ENCODE measurements around the gene ARHGEF37. TPM values are rescaled to one million over a fixed set of nuclear protein-coding genes. Genes with fewer than 3 reads are reported as not detected.

Gene ARHGEF37
- total RNA-seq, 4 donors from 2014 or later: 36.4 to 76.5 (median 59.0) TPM

- WGBS, 2 donors: 74 to 77% methylated on average over 6 of the region's 6 CpGs
- intact Hi-C loops (cut with DNase I; ENCODE audit: low total_unique reads): no loop called here
- TF ChIP-seq CTCF (IDR thresholded peaks at IDR 0.05) (no peak), POLR2A (IDR thresholded peaks at IDR 0.05) (no peak)
- H3K4me3 ChIP-seq (ENCODE audit: low read depth, poor library complexity, severe bottlenecking): no peak overlapping the region
- DNase-seq (ENCODE audit: low spot score in 2 of 2): no peak
Measured at GRCh38 chr5:149541893-149542292, 39.4 kb upstream of the ARHGEF37 start.

- WGBS, 2 donors: 38 to 43% methylated on average over 8 of the region's 8 CpGs
- TF ChIP-seq CTCF (IDR thresholded peaks at IDR 0.05) (no peak), POLR2A (IDR thresholded peaks at IDR 0.05) (no peak)
- intact Hi-C loops (cut with DNase I; ENCODE audit: low total_unique reads): no loop called here
- DNase-seq (ENCODE audit: low spot score in 2 of 2): no peak
- no peak overlapping the region for H3K4me3 ChIP-seq (ENCODE audit: low read depth, poor library complexity, severe bottlenecking)
Measured at GRCh38 chr5:149543361-149544027, 37.8 kb upstream of the ARHGEF37 start.

GRCh38 chr5:149544028-149544420 is 37.3 kb upstream of the ARHGEF37 start:
- TF ChIP-seq POLR2A (IDR thresholded peaks at IDR 0.05) (no peak), CTCF (IDR thresholded peaks at IDR 0.05) (no peak)

GRCh38 chr5:149545327-149545726 is 36.0 kb upstream of the ARHGEF37 start:
- no peak for TF ChIP-seq CTCF (IDR thresholded peaks at IDR 0.05)
- TF ChIP-seq POLR2A (IDR thresholded peaks at IDR 0.05): no peak
- intact Hi-C loops (cut with DNase I; ENCODE audit: low total_unique reads): no loop called here
- WGBS, 2 donors: 80 to 83% methylated on average over 6 of the region's 6 CpGs
- DNase-seq (ENCODE audit: low spot score in 2 of 2): no peak
- H3K4me3 ChIP-seq (ENCODE audit: low read depth, poor library complexity, severe bottlenecking): no peak overlapping the region

More at GRCh38 chr5:149544028-149544420, 37.3 kb upstream of the ARHGEF37 start:
- H3K4me3 ChIP-seq (ENCODE audit: low read depth, poor library complexity, severe bottlenecking): no peak overlapping the region
- intact Hi-C loops (cut with DNase I; ENCODE audit: low total_unique reads): no loop called here
- 66 to 68% methylated on average over 3 of the region's 3 CpGs for WGBS, 2 donors
- DNase-seq (ENCODE audit: low spot score in 2 of 2): no peak

GRCh38 chr5:149546974-149547373 is 34.3 kb upstream of the ARHGEF37 start:
- DNase-seq (ENCODE audit: low spot score in 2 of 2): no peak
- no peak overlapping the region for H3K4me3 ChIP-seq (ENCODE audit: low read depth, poor library complexity, severe bottlenecking)
- intact Hi-C loops (cut with DNase I; ENCODE audit: low total_unique reads): no loop called here
- TF ChIP-seq CTCF (IDR thresholded peaks at IDR 0.05): no peak
- no peak for TF ChIP-seq POLR2A (IDR thresholded peaks at IDR 0.05)
